NCI-H187 treated with DMSO at 0.1 percent for 48 hours (cell line): Measurements from ENCODE around the gene ERC2.

Experiments
- DNase-seq: peaks from one replicate; lab custom pipeline; 2025; lab: John Stamatoyannopoulos, UW

Gene ERC2

GRCh38 chr3:56424885-56425284 lies 43.4 kb downstream of the ERC2 start:
- DNase-seq: no peak

- no peak for DNase-seq
Observed at GRCh38 chr3:56424336-56424735, 43.9 kb downstream of the ERC2 start.

- DNase-seq: no peak
Observed at GRCh38 chr3:56423661-56424099, 44.6 kb downstream of the ERC2 start.

DNA sequence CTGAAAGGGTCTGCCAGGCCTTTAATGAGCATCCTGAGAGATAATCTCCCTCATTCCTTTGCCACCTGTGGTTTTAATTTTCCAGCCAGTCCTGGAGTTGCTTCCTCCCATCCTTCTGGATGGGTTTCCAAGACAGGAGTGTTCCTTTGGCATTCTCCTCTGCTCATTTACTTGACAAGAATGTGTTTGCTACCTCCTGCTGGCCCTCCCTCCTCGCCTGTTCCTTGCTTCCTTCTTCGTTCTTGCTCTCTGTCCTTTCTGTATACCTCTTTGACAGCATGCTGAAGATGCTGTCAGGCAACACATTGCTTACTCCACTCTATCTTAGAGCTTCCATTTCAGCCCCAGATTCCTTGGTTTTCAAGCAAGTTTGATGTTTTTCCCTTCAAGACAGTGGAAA lies 46.0 kb downstream of the ERC2 start:
- no peak for DNase-seq

GRCh38 chr3:56421205-56421604 lies 47.1 kb downstream of the ERC2 start:
- DNase-seq: no peak

DNA sequence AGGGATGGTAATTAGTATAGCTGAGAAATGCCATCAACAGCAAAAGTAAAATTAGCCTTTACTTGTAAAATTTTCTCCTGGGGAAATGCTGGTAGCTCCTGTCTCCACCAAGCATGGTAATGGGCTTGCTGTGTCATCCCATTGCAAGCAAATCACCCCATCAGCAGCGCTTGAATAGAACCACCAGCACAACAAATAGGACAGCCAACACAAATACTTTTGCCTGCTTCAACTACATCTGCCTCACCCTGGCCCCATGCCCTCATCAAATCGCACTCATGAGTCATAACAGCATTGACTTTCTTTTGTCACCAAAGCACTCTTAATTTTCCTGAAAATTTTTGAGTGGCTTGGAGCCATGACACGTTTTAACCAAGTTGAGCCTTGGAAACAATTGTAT lies 52.6 kb downstream of the ERC2 start:
- no peak for DNase-seq

DNA sequence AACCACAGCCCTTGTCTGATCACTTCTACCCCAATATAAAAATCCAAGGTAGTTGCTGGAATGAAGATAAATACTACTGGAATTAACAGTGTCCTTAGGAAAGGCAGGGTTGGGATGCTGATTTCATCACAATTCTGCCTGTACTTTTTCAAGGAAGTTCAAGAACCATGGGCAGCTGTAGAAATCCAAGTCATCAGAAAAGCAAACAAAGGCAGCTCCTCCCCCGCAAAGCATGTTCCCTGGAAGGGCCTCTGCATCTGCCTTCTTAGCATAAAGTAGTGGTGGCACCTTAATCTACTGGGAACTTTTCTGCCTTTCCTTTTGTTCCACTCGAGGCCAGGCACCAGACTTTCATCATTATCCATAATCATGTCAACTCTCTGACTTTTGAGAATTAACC lies 54.4 kb downstream of the ERC2 start:
- DNase-seq: no peak

DNA sequence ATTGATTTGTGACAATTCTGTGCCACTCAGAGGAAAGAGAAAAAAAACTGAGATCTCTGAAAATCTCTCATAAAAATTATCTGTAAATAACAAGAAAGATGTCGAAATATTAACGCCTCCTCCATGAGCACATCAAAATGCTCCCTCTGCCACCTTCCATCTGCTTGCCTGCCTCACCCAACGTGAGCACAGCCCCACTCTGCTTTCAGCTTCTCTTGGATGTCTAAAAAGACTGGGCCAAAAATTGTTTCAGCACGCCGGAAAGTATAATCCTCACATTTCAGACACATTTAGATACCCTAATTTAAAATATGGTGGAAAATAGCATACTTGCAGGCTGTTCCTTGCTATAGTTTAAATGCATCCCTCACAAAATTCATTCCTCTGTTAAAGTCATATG lies 57.1 kb downstream of the ERC2 start:
- no peak for DNase-seq

GRCh38 chr3:56410576-56410975 lies 57.7 kb downstream of the ERC2 start:
- DNase-seq: no peak

GRCh38 chr3:56409790-56410189 lies 58.5 kb downstream of the ERC2 start:
- DNase-seq: no peak

DNA sequence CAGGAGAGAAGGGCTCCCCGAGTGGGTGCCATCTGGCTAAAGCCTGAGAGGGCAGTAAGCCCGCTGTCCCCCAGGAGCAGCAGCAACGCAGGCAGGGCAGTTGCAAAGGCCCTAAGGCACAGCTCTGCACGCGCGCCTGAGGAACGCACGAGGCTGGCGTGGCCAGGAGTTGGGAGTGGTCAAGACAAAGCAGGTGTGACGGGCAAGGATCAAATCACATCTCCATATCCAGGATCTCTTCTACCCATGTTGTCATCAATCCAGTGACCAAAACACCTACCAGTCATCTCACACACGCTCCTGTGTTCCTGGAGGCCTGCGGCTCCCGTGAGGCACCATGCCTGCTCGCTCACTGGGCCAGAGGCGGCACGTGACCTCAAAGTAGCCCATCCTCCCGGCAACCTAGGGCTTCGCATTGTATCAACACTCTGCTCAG lies 59.5 kb downstream of the ERC2 start:
- DNase-seq: no peak

DNA sequence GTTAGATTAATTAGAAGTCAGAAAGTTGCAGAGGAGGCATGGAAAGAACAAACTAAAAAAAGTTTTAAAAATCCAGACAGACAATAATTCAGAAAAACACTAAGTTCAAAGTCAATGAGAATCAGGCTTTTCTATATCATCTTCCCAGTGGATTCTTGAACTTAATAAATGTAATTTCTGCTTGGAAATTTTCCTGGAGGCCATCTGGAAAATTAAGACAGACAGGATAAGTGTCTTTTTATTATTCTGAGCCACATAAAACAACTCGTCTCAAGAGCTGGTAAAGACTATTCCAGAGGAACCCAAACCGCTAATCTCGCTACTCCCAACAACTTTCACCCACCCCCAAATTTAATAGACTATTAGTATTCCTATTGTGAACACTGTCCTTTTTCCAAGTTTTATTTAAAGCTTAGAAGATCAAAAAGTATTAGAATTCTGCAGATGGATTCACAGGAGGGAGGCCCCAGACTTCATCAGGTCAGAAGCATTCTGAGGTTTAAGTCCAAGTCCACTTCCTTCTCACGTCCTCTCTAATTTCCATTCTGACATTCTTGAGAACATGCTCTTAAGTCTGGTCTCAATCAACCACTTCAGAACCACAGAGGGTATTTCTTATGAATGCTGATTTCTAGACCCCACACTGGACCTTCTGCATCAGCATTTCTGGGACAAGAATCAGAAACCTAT lies 61.3 kb downstream of the ERC2 start:
- no peak for DNase-seq

- no peak for DNase-seq
Observed at GRCh38 chr3:56404884-56405283, 63.4 kb downstream of the ERC2 start.

DNA sequence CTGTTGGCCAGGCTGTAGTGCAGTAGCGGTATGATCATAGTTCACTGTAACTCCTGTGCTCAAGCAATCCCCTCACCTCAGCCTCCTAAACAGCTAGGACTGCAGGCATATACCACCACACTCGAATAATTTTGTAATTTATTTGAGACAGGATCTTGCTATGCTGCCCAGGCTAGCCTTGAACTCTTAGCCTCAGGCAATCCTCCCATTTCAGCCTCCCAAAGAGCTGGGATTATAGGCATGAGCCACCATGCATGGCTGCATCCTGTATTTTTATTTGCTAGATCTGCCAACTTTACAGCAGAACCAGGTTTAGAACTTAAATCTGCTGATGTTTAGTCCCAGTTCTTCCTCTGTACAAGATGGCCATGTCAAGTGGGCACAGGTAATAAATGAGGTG lies 69.6 kb downstream of the ERC2 start:
- DNase-seq: no peak

DNA sequence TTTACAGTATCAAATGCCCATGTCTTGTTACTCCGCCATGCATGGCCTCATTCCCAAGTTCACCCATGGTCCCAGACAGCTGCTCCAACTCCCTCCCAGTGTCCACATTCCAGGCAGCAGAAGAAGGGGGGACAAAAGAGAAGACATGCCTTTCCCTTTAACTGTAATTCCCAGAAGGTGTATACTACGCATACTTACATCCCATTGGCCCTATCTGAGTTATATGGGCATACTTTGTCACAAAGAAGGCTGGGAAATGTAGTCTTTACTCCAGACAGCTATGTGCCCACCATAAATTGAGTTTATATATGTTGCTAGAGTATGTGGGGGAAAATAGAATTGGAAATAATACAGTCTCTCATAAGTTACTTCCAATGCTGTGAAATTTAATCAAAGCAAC lies 70.5 kb downstream of the ERC2 start:
- no peak for DNase-seq

- no peak for DNase-seq
Observed at GRCh38 chr3:56389183-56389830, 79.0 kb downstream of the ERC2 start.

DNA sequence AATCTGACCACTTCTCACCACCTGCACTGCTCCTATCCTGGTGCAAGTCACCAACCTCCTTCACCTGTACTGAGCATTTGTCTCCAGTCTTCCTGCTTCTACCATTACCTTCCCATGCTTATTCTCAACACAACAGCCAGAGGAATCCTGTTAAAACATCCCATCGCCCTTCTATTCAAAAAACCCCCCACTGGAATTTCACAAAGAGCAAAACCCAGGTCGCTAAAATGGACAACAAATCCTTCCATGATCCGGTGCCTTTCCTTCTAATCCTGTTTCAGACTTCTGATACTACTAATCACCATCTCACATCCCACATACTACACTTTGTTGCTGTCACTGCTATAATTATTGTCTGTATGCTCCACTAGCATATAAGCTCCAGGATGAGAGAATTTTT lies 85.2 kb downstream of the ERC2 start:
- DNase-seq: no peak

DNA sequence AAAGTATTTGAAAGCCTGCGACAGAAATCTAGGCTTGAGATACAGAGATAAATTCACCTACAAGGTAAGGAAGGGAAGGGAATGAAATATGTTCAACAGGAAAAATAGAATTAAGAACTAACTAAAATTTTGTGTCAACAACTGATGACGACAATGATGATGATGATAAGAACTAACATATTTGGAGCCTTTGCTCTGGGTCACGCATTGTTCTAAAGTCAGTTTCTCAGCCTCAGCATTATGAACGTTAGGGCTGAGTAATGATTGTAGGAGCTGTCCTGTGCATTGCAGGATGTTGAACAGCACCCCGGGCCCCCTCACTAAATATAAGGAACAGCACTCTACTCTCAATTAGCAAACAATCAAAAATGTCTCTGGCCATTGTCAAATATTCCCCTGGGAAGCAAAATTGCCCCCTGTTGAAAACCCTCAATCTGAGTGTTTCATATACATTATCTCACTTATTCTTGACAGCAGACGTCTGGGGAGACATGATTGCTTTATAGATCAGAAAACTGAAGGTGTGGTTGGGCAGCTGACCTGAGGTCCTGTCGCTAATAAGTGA lies 88.5 kb downstream of the ERC2 start:
- no peak for DNase-seq

GRCh38 chr3:56375654-56376053 lies 92.6 kb downstream of the ERC2 start:
- no peak for DNase-seq

DNA sequence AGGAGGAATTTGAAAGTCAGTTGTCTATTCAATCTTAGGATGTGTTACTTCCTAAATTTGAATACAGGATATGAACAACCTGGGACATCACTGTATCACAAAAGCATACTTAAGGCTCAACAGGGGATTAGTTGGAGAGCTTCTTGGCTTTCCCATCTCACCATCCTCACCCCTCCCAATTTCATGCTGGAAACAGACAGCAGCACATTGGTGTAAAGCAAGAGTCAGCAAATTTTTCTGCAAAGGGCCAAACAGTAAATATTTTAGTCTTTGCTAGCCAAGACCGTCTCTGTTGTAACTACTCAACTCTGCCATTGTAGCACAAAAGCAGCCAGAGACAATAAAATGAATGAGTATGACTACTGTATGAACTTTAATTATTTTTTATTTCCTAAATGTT lies 94.9 kb downstream of the ERC2 start:
- DNase-seq: no peak

DNA sequence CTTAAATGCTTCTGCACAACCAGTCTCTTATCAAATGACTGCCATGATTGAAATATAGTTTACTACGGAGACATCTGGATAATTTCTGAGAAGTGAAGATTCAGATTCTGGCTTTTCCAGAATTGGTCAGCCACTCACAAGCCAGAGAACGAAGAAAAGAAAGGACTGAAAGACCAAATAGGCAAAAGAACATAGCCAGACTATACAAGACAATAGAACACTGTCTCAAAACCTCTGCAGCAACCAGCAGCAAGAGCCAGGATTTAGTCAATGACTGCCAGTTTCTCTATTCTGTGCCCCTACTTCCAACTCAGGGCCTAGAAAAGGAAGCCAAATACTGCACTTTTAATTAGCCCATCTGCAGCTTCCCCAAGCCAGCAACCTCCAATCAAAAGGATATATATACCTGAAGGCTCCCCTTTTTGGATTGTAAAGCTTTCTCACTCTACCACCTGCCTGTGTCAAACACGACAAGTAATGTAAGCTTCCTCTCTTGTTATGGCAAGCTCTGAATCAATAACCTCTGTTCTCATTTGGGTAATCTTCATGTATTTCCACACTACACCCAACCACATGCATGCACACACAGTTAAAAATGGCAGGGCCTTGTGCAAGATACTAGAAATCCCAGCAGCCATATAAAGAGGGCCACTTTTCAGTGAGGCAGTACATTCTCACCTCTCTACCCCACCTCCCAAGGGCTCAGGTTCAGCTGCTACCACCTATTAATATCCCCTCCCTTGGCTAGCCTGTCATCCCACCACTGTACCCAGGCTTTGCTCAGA lies 97.1 kb downstream of the ERC2 start:
- DNase-seq: no peak

DNA sequence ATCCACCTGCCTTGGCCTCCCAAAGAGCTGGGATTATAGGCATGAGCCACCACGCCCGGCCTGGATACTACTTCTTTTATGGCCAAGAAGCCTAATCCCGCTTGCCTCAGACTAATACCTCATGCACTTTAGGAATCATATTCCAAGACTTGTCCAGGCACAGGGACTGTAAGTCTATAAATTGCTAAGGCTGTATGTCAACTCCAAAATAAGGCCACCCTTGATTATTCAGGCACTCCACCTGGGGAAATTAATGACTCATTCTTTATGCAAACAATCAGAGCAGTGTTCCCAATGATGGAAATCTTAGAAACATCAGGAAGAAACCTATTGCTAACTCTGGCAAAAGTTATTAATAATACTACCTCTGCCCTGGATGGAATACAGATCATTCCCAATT lies 98.4 kb downstream of the ERC2 start:
- DNase-seq: no peak

GRCh38 chr3:56368846-56369245 lies 99.4 kb downstream of the ERC2 start:
- no peak for DNase-seq
